Heart left ventricle (tissue), 16 donors: ENCODE data around the gene LRRC74B. TPM values are rescaled to one million over a fixed set of nuclear protein-coding genes. Genes with fewer than 3 reads are reported as not detected.
A peak's percentile ranks its signal among the peaks of the same experiment; 100 is the strongest.

Source experiments
- ATAC-seq, 4 donors: fragments of 200-7000 bp; cut with Tn5 transposase; one replicate each; pipeline ENCODE4 v1.9.1; 2020 to 2022; ENCODE audit warnings: moderate library complexity in 4 of 4, mild to moderate bottlenecking in 3 of 4, moderate number of reproducible peaks in 1 of 4
- DNase-seq, 5 donors: peaks; one replicate each; pipeline ENCODE4 v3.0.0-alpha.2; 2020
- H3K27ac ChIP-seq, 12 donors: fragments of 200-600 bp; sonication (generic) in 4 of 12; one replicate each; pipeline versions ENCODE4 v1.5.0 to v1.8.0; 2016 to 2022; ENCODE audit warnings: mild to moderate bottlenecking in 2 of 12
- H3K27me3 ChIP-seq, 9 donors: fragments of 200-600 bp; sonication (generic) in 2 of 9; one replicate each; pipeline versions ENCODE4 v1.5.1 to v1.8.0; 2016 to 2022; ENCODE audit warnings: mild to moderate bottlenecking in 3 of 9
- H3K36me3 ChIP-seq, 9 donors: fragments of 200-600 bp; sonication (generic) in 2 of 9; one replicate each; pipeline versions ENCODE4 v1.5.0 to v1.8.0; 2018 to 2022; ENCODE audit warnings: mild to moderate bottlenecking in 2 of 9
- H3K4me1 ChIP-seq, 12 donors: fragments of 200-600 bp; sonication (generic) in 4 of 12; one replicate each; pipeline versions ENCODE4 v1.5.0 to v1.8.0; 2016 to 2022; ENCODE audit warnings: mild to moderate bottlenecking in 3 of 12
- H3K4me3 ChIP-seq, 12 donors: fragments of 200-600 bp; sonication (generic) in 4 of 12; one replicate each; pipeline versions ENCODE4 v1.5.0 to v1.8.0; 2017 to 2022; ENCODE audit warnings: mild to moderate bottlenecking in 9 of 12, moderate library complexity in 4 of 12
- H3K9me3 ChIP-seq, 12 donors: fragments of 200-600 bp; sonication (generic) in 4 of 12; one replicate each; pipeline versions ENCODE4 v1.5.0 to v1.8.0; 2016 to 2022; ENCODE audit warnings: mild to moderate bottlenecking in 1 of 12
- POLR2A ChIP-seq, 2 donors: fragments of 450-650 bp; IDR thresholded peaks; one replicate each; pipeline ENCODE4 v1.6.1; 2017; ENCODE audit warnings: antibody characterized with exemption in 2 of 2, mild to moderate bottlenecking in 2 of 2, moderate library complexity in 2 of 2
- WGBS, 4 donors: extraction: QIAGEN DNeasy Blood & Tissue Kit in 2 of 4; methylation state at CpG; one replicate each; pipeline versions ENCODE4 v1.1.5 to v1.1.7; 2013 to 2018; 5-methylcytosine and 5-hydroxymethylcytosine counted together
- intact Hi-C, 10 donors: fragments of 100-400 bp; cut with DNase I; formaldehyde crosslinking; loops; one replicate each; pipeline versions ENCODE4 v1.11.1 to v1.14.2; 2022
- polyA plus RNA-seq, 2 donors: library from polyadenylated mRNA; stranded (reverse); fragments of 200-250 nt; gene quantifications; one replicate each; pipeline ENCODE4 v1.2.3, GENCODE V29; 2013
- total RNA-seq, 9 donors: library from RNA; depleted of rRNA in 2 of 9; stranded (reverse); fragments of >200 nt in 2 of 9; fragmentation: NEBNext Ultra II Directional in 3 of 9; extraction: Animal tissue kit (Norgen Biotek cat#: 25700) in 3 of 9; gene quantifications; one replicate each; pipeline versions ENCODE4 v1.1.0 to v1.2.4, GENCODE V29; 2016 to 2023
- TF ChIP-seq, protein P1 (sequence below), 12 donors: fragments of 200-600 bp; sonication (generic) in 4 of 12; IDR thresholded peaks; one replicate each; pipeline versions ENCODE4 v1.5.0 to v1.8.0; 2018 to 2022; ENCODE audit warnings: antibody characterized with exemption in 12 of 12, mild to moderate bottlenecking in 5 of 12
- donor health status: ischemic (EF 13 %, LVEDD 7.1; RV severe dilation, severe dysfunction).
- donor health status: healthy with polysubstance abuse.
- donor health status: DM: no; HTN: yes; CAD: no.
- donor health status: DM: no; HTN: no; CAD: no.
- donor health status: ischemic (EF 25% LVEDD 6.9; RV normal size, moderate dysfunction).
- donor health status: ischemic (EF 25% LVEDD 5.7; RV mildly dilated, moderate dysfunction).
- donor health status: healthy.
- donor health status: DM: yes; HTN: yes; CAD: no.
- donor health status: ischemic (EF 35%, LVEDD 5.7; RV mildly dilated, moderate dysfunction).
- donor health status: nonischemic (EF 11% LVEDD 7.7; RV severe dilation, severe dysfunction).
- donor health status: DM: yes; HTN: yes; CAD: no.
- donor health status: PGD.
- donor health status: ischemic (EF 29% LVEDD 5.4; RV normal size, mild dysfunction).
- donor health status: nonischemic (EF 23%, LVEDD 6.1; RV moderate dilation, normal function).

Gene LRRC74B
- total and polyA plus RNA-seq, 11 donors = not detected

DNA sequence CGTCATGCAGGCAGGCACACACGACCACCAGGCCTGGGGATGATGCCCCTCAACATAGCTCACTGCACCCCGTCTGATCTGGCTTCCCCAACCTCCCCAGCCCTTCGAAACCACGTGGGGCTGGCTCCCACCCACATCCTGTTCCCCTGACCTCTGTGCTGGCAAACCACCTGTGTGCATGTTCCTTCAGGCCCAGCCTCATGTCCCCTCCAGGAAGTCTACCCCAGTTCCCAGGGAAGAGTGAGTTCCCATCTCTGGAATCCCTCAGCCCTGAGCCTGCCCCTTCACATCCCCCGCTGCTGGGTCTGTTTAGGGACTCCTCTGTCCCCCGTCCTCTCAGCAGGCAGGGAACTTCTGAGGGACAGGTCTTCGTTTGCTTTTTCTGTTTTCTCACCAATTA lies 20.5 kb upstream of the LRRC74B start:
- 71 to 78% (median 73%) methylated on average over 8 of the region's 8 CpGs for WGBS, 4 donors
- Histone ChIP-seq H3K36me3 (no peaks in the 10 kb centered on the region), H3K4me3 (no peak overlapping the region), H3K4me1 (peaks cover 0 to 4% (median 0%) of the 10 kb centered on the region in 12 donors), H3K27me3 (peaks cover 0 to 20% (median 2%) of the 10 kb centered on the region in 9 donors), H3K9me3 (no peaks in the 10 kb centered on the region), H3K27ac (no peak overlapping the region)
- intact Hi-C loops = loop anchor here in 1 of 10 donors (5.0 kb wide), 1 partner anchor 42 kb away; no protein-coding TSS in a partner anchor
- TF ChIP-seq POLR2A (IDR thresholded peaks at IDR 0.05) = no peak
- TF ChIP-seq, protein P1, sequence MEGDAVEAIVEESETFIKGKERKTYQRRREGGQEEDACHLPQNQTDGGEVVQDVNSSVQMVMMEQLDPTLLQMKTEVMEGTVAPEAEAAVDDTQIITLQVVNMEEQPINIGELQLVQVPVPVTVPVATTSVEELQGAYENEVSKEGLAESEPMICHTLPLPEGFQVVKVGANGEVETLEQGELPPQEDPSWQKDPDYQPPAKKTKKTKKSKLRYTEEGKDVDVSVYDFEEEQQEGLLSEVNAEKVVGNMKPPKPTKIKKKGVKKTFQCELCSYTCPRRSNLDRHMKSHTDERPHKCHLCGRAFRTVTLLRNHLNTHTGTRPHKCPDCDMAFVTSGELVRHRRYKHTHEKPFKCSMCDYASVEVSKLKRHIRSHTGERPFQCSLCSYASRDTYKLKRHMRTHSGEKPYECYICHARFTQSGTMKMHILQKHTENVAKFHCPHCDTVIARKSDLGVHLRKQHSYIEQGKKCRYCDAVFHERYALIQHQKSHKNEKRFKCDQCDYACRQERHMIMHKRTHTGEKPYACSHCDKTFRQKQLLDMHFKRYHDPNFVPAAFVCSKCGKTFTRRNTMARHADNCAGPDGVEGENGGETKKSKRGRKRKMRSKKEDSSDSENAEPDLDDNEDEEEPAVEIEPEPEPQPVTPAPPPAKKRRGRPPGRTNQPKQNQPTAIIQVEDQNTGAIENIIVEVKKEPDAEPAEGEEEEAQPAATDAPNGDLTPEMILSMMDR (IDR thresholded peaks at IDR 0.05) = no peak
- ATAC-seq = no peak
- no peak for DNase-seq

DNA sequence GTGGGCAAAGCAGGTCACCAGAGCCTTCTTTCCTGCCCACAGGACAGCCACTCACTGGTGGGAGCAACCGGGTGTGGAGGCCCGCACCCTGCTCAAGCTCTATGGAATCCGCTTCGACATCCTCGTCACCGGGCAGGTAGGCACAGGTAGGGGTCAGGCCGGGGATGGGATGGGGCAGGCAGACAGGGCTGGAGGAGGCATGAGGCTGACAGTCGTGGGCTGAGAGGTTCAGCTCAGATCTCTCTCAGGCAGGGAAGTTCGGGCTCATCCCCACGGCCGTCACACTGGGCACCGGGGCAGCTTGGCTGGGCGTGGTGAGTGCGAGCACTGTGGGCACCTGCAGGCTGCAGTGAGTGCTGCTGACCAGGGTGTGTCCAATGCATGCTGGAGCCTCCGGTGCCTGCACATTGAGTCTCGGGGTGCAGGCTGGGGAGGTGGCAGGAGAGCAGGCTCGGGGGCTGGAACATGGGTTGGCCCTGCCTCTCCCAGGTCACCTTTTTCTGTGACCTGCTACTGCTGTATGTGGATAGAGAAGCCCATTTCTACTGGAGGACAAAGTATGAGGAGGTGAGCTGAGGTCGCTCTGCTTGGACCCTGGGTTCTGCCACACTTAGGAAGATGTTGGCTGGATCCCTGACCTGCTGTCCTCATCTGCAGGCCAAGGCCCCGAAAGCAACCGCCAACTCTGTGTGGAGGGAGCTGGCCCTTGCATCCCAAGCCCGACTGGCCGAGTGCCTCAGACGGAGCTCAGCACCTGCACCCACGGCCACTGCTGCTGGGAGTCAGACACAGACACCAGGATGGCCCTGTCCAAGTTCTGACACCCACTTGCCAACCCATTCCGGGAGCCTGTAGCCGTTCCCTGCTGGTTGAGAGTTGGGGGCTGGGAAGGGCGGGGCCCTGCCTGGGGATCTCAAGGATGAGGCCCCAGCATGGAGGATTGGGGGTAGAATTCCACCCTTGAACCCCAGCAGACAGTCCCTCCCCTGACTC lies 19.7 kb upstream of the LRRC74B start:
- Histone ChIP-seq H3K9me3 (no peaks in the 10 kb centered on the region), H3K27me3 (peaks cover 0 to 28% (median 6%) of the 10 kb centered on the region in 9 donors), H3K36me3 (no peaks in the 10 kb centered on the region), H3K4me1 (peaks cover 0 to 4% (median 0%) of the 10 kb centered on the region in 12 donors), H3K4me3 (no peak overlapping the region), H3K27ac (no peak overlapping the region)
- DNase-seq = no peak
- ATAC-seq = no peak
- WGBS, 4 donors = 88 to 91% (median 89%) methylated on average over 15 to 27 of the region's 27 CpGs
- TF ChIP-seq, protein P1 (IDR thresholded peaks at IDR 0.05) = no peak
- intact Hi-C loops = loop anchor here in 1 of 10 donors (5.0 kb wide), 1 partner anchor 41 kb away; no protein-coding TSS in a partner anchor

DNA sequence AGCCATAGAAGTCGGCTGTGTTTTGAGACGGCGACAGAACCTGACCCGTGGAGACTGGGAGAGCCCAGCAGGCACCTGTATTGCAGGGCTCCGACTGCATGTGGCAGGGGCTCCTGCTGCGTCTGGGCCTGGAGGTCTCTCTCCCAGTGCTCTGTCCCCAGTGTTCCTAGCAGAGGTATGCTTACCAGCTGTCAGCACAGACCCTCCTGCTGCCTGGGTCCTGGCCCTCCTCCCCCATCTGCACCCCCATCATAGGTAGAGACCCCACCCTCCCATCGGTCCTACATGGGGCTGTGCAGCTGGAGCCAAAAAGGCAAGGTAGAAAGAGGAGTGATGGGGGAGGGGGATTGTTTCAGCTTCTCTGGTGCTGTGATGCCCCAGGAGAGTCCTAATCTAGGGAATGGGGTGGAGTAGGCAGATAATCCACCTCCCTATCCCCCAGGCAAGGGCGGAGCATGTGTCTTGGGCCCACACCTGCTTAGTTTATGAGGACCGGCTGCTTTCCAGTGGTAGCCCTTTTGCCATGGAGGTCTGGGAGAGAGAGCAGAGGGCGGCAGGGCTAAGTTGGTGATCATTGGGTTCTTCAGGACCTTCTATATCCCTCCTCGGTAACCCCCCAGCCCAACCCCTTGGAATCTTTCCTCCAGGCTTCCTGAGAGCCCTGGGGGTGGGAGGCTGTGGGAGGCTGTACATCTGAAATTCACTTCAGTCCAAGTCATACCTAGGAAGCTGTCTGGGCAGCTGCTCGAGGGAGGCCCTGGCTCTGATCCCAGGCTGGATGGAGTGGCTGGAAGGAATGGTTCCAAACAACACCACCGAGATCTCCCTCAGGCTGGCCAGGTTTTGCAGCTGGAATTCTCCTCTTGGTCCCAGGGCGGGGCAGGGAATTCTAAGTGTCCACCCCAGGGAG lies 18.7 kb upstream of the LRRC74B start:
- TF ChIP-seq POLR2A (IDR thresholded peaks at IDR 0.05) = no peak
- TF ChIP-seq, protein P1 (IDR thresholded peaks at IDR 0.05) = no peak
- Histone ChIP-seq H3K27ac (no peak overlapping the region), H3K4me1 (peaks cover 0 to 10% (median 2%) of the 10 kb centered on the region in 12 donors), H3K27me3 (peaks cover 7 to 38% (median 15%) of the 10 kb centered on the region in 9 donors), H3K4me3 (no peak overlapping the region), H3K36me3 (no peaks in the 10 kb centered on the region), H3K9me3 (no peaks in the 10 kb centered on the region)
- peak; percentile 25 to 59 (median 36) for ATAC-seq
- 59 to 67% (median 64%) methylated on average over 12 to 14 of the region's 14 CpGs for WGBS, 4 donors
- intact Hi-C loops = loop anchor here in 1 of 10 donors (5.0 kb wide), 1 partner anchor 40 kb away; no protein-coding TSS in a partner anchor
- peak in 1 of 5 donors; percentile 66 for DNase-seq
